ENCODE results near the gene ASGR1.

The ASGR1 gene

GRCh38 chr17:7208754-7209460, 29.7 kb upstream of the ASGR1 start:
- TF ChIP-seq GATA1 (IDR thresholded peaks at IDR 0.05; ENCODE audit: low read depth, low read length) (no peak), POLR2A (IDR thresholded peaks at IDR 0.05; ENCODE audit: low read length) (no peak)
- DNase-seq: no peak

- TF ChIP-seq POLR2A (IDR thresholded peaks at IDR 0.05; ENCODE audit: low read length) (no peak), GATA1 (IDR thresholded peaks at IDR 0.05; ENCODE audit: low read depth, low read length) (no peak)
- no peak for DNase-seq
These were observed 28.9 kb upstream of the ASGR1 start for GRCh38 chr17:7208027-7208571.

- TF ChIP-seq GATA1 (IDR thresholded peaks at IDR 0.05; ENCODE audit: low read depth, low read length) (no peak), POLR2A (IDR thresholded peaks at IDR 0.05; ENCODE audit: low read length) (no peak)
These were observed 28.2 kb upstream of the ASGR1 start for GRCh38 chr17:7207120-7208001.

GRCh38 chr17:7205561-7205960, 26.4 kb upstream of the ASGR1 start:
- no peak for DNase-seq

More at GRCh38 chr17:7207120-7208001, 28.2 kb upstream of the ASGR1 start:
- no peak for DNase-seq

GRCh38 chr17:7204828-7205461, 25.8 kb upstream of the ASGR1 start:
- TF ChIP-seq GATA1 (IDR thresholded peaks at IDR 0.05; ENCODE audit: low read depth, low read length) (no peak), POLR2A (IDR thresholded peaks at IDR 0.05; ENCODE audit: low read length) (no peak)
- peak; percentile 78 to 79 for DNase-seq

More at GRCh38 chr17:7205561-7205960, 26.4 kb upstream of the ASGR1 start:
- no peak for TF ChIP-seq POLR2A (IDR thresholded peaks at IDR 0.05; ENCODE audit: low read length)
- TF ChIP-seq GATA1 (IDR thresholded peaks at IDR 0.05; ENCODE audit: low read depth, low read length): no peak

- no peak for TF ChIP-seq POLR2A (IDR thresholded peaks at IDR 0.05; ENCODE audit: low read length)
- no peak for TF ChIP-seq GATA1 (IDR thresholded peaks at IDR 0.05; ENCODE audit: low read depth, low read length)
- no peak for DNase-seq
These were observed 25.2 kb upstream of the ASGR1 start for GRCh38 chr17:7204336-7204735.

- no peak for DNase-seq
- no peak for TF ChIP-seq POLR2A (IDR thresholded peaks at IDR 0.05; ENCODE audit: low read length)
These were observed 24.2 kb upstream of the ASGR1 start for GRCh38 chr17:7203391-7203790.

GRCh38 chr17:7196651-7197401, 17.7 kb upstream of the ASGR1 start:
- no peak for DNase-seq
- TF ChIP-seq GATA1 (IDR thresholded peaks at IDR 0.05; ENCODE audit: low read depth, low read length): no peak
- no peak for TF ChIP-seq POLR2A (IDR thresholded peaks at IDR 0.05; ENCODE audit: low read length)

- TF ChIP-seq GATA1 (IDR thresholded peaks at IDR 0.05; ENCODE audit: low read depth, low read length): no peak
- no peak for DNase-seq
These were observed 16.8 kb upstream of the ASGR1 start for GRCh38 chr17:7195971-7196370.

GRCh38 chr17:7192271-7192937, 13.2 kb upstream of the ASGR1 start:
- no peak for TF ChIP-seq GATA1 (IDR thresholded peaks at IDR 0.05; ENCODE audit: low read depth, low read length)
- no peak for TF ChIP-seq POLR2A (IDR thresholded peaks at IDR 0.05; ENCODE audit: low read length)
- no peak for DNase-seq

- TF ChIP-seq POLR2A (IDR thresholded peaks at IDR 0.05; ENCODE audit: low read length): no peak
- TF ChIP-seq GATA1 (IDR thresholded peaks at IDR 0.05; ENCODE audit: low read depth, low read length): no peak
- peak; percentile 26 to 49 for DNase-seq
These were observed 12.6 kb upstream of the ASGR1 start for GRCh38 chr17:7191571-7192270.

- no peak for DNase-seq
- TF ChIP-seq POLR2A (IDR thresholded peaks at IDR 0.05; ENCODE audit: low read length) (no peak), GATA1 (IDR thresholded peaks at IDR 0.05; ENCODE audit: low read depth, low read length) (no peak)
These were observed 11.9 kb upstream of the ASGR1 start for GRCh38 chr17:7191069-7191468.
